Neural cell (in vitro differentiated cells): ENCODE measurements around the gene TMEM123.

Source experiments
- CTCF ChIP-seq: fragments of 450-650 bp; IDR thresholded peaks from 2 replicates; pipeline ENCODE4 v1.5.1; 2014; ENCODE audit warnings: antibody characterized with exemption, mild to moderate bottlenecking, moderate library complexity; ENCODE audit not compliant: poor library complexity, severe bottlenecking
- EP300 ChIP-seq: fragments of 450-650 bp; conservative IDR thresholded peaks from 2 replicates; pipeline ENCODE4 v1.6.1; 2014; ENCODE audit warnings: antibody characterized with exemption, mild to moderate bottlenecking, moderate library complexity; ENCODE audit not compliant: poor library complexity, severe bottlenecking
- EZH2 ChIP-seq: fragments of 200-600, 300-800 bp; shearing (Covaris generic), sonication (generic); IDR thresholded peaks from 2 replicates; pipeline ENCODE4 v1.6.1; 2014; ENCODE audit warnings: antibody characterized with exemption, low read length, borderline replicate concordance, mild to moderate bottlenecking; ENCODE audit not compliant: insufficient read depth, poor library complexity, severe bottlenecking
- POLR2AphosphoS5 ChIP-seq: IDR thresholded peaks from 2 replicates; pipeline ENCODE4 v1.6.1; 2012
- RAD21 ChIP-seq: fragments of 450-650 bp; conservative IDR thresholded peaks from 2 replicates; pipeline ENCODE4 v1.6.1; 2014; ENCODE audit warnings: antibody characterized with exemption, mild to moderate bottlenecking, moderate library complexity
- REST ChIP-seq: IDR thresholded peaks from 2 replicates; pipeline ENCODE4 v1.6.1; 2012; ENCODE audit warnings: borderline replicate concordance
- SMC3 ChIP-seq: fragments of 450-650 bp; conservative IDR thresholded peaks from 2 replicates; pipeline ENCODE4 v1.6.1; 2014; ENCODE audit warnings: antibody characterized with exemption, mild to moderate bottlenecking, moderate library complexity; ENCODE audit not compliant: poor library complexity
- TAF1 ChIP-seq: IDR thresholded peaks from 2 replicates; pipeline ENCODE4 v1.6.1; 2012; ENCODE audit warnings: low read depth

GRCh38 chr11:102476069-102476468 lies 23.5 kb upstream of the TMEM123 start:
- TF ChIP-seq CTCF (no peak), EP300 (no peak), RAD21 (no peak), SMC3 (no peak), REST (no peak), POLR2AphosphoS5 (no peak), EZH2 (no peak), TAF1 (no peak)
